HepG2 (cell line): ENCODE data around the gene RNF213. TPM values are rescaled to one million over a fixed set of nuclear protein-coding genes. Genes with fewer than 3 reads are reported as not detected.

Source experiments
- ATAC-seq: fragments of 200-7000 bp; cut with Tn5 transposase; 3 replicates; pipeline ENCODE4 v1.9.1; 2020; ENCODE audit warnings: mild to moderate bottlenecking, moderate library complexity
- BruUV-seq: library from RNA; stranded (reverse); fragments of 400-500 nt; replicated peaks from 2 replicates; lab custom pipeline; 2021; lab: Mats Ljungman, UMichigan
- CTCF ChIA-PET: fragments of 300-600 bp; formaldehyde crosslinking; extraction: SDS; loops from one replicate; lab custom pipeline; 2021; ENCODE audit warnings: low total read pairs, inconsistent platforms, low intra/inter-chr PET ratio; lab: Yijun Ruan, JAX
- POLR2A ChIA-PET: fragments of 350-600 bp; sonication (Branson Sonifier 250); formaldehyde crosslinking; loops from one replicate; lab custom pipeline; 2020; ENCODE audit warnings: antibody characterized with exemption, inconsistent platforms; lab: Yijun Ruan, JAX
- DNase-seq: peaks from one replicate; pipeline ENCODE4 v3.0.0-alpha.2; 2015; ENCODE audit warnings: low spot score
- FAIRE-seq: peaks from 3 replicates; lab custom pipeline; 2011; peaks lifted over from hg19 to GRCh38; lab: Jason Lieb, UNC
- H2AFZ ChIP-seq: one replicate; pipeline ENCODE4 v1.6.1; 2011; ENCODE audit warnings: low read length, inconsistent platforms
- H3K27ac ChIP-seq: fragments of 300-600 bp; 3 replicates; pipeline ENCODE4 v1.8.0; 2011; ENCODE audit warnings: mixed run types, mild to moderate bottlenecking, mixed read lengths, low read length, inconsistent platforms; ENCODE audit not compliant: insufficient read depth; ENCODE audit errors: extremely low read length
- H3K27me3 ChIP-seq, 2 experiments: fragments of 200-600 bp in 1 of 2; 2 replicates in 1 of 2; 3 replicates in 1 of 2; pipeline versions ENCODE4 v1.6.0 to v1.8.0; 2011; ENCODE audit warnings: low read length in 2 of 2, mild to moderate bottlenecking in 2 of 2, moderate library complexity in 2 of 2, inconsistent platforms in 1 of 2; ENCODE audit not compliant: insufficient read depth in 2 of 2, control insufficient read depth in 1 of 2
- H3K36me3 ChIP-seq, 2 experiments: fragments of 200-600 bp in 1 of 2; replicated peaks in 1 of 2; 2 replicates in 1 of 2; 3 replicates in 1 of 2; pipeline versions ENCODE4 v1.5.1 to v1.8.0; 2011; ENCODE audit warnings: low read length in 2 of 2, inconsistent platforms in 1 of 2; ENCODE audit not compliant: insufficient read depth in 2 of 2, control insufficient read depth in 1 of 2
- H3K4me1 ChIP-seq: 2 replicates; pipeline ENCODE4 v1.5.1; 2012; ENCODE audit warnings: low read length, inconsistent platforms; ENCODE audit not compliant: insufficient read depth
- H3K4me2 ChIP-seq: 2 replicates; pipeline ENCODE4 v1.6.0; 2011; ENCODE audit warnings: low read depth, low read length, inconsistent platforms
- H3K4me3 ChIP-seq, 3 experiments: fragments of 200-600 bp in 1 of 3; sonication (generic), shearing (Covaris generic) in 1 of 3; replicated peaks in 1 of 3; 2 replicates each; pipeline ENCODE4 v1.5.1; 2011 to 2016; ENCODE audit warnings: low read length in 3 of 3, inconsistent platforms in 2 of 3, low read depth in 2 of 3, mild to moderate bottlenecking in 2 of 3, control low read depth in 1 of 3, mixed read lengths in 1 of 3; ENCODE audit not compliant: insufficient read depth in 1 of 3
- H3K79me2 ChIP-seq: one replicate; pipeline ENCODE4 v1.6.1; 2011; ENCODE audit warnings: low read length, inconsistent platforms; ENCODE audit not compliant: insufficient read depth
- H3K9ac ChIP-seq: 2 replicates; pipeline ENCODE4 v1.6.0; 2011; ENCODE audit warnings: mild to moderate bottlenecking, low read depth, low read length, inconsistent platforms; ENCODE audit not compliant: insufficient read depth
- H3K9me3 ChIP-seq: 2 replicates; pipeline ENCODE4 v1.5.1; 2012; ENCODE audit warnings: mild to moderate bottlenecking, low read length
- H4K20me1 ChIP-seq: 2 replicates; pipeline ENCODE4 v1.6.0; 2011; ENCODE audit warnings: inconsistent platforms, mild to moderate bottlenecking, low read length, moderate library complexity; ENCODE audit not compliant: insufficient read depth
- KDM5B ChIP-seq: sonication (generic); formaldehyde crosslinking; IDR thresholded peaks from 2 replicates; pipeline ENCODE4 v1.4.0; 2020; ENCODE audit warnings: missing genetic modification reagents, mild to moderate bottlenecking, borderline replicate concordance
- MTA1 ChIP-seq: sonication (generic); formaldehyde crosslinking; IDR thresholded peaks from 2 replicates; pipeline ENCODE4 v1.4.0; 2020; ENCODE audit warnings: missing genetic modification reagents, mild to moderate bottlenecking, borderline replicate concordance
- PCBP1 ChIP-seq: fragments of 200-400 bp; formaldehyde crosslinking; IDR thresholded peaks from 2 replicates; pipeline ENCODE4 v1.6.1; 2017; ENCODE audit warnings: mild to moderate bottlenecking, low read depth, low read length, borderline replicate concordance
- SIN3A ChIP-seq: IDR thresholded peaks from 2 replicates; pipeline ENCODE4 v1.6.1; 2011; ENCODE audit warnings: low read depth, mild to moderate bottlenecking, control low read depth, low read length, borderline replicate concordance
- ZBTB4 ChIP-seq: sonication (generic); formaldehyde crosslinking; IDR thresholded peaks from 2 replicates; pipeline ENCODE4 v1.4.0; 2020; ENCODE audit warnings: missing genetic modification reagents, mild to moderate bottlenecking, borderline replicate concordance
- ZMYM3 ChIP-seq: sonication (generic); formaldehyde crosslinking; IDR thresholded peaks from 2 replicates; pipeline ENCODE4 v1.5.1; 2020; ENCODE audit warnings: mild to moderate bottlenecking, missing genetic modification reagents
- ZNF124 ChIP-seq: sonication (generic); formaldehyde crosslinking; IDR thresholded peaks from 2 replicates; pipeline ENCODE4 v1.4.0; 2020; ENCODE audit warnings: missing genetic modification reagents
- ZNF33B ChIP-seq: sonication (generic); formaldehyde crosslinking; IDR thresholded peaks from 2 replicates; pipeline ENCODE4 v1.5.1; 2020; ENCODE audit warnings: mild to moderate bottlenecking, missing genetic modification reagents
- ZNF574 ChIP-seq: sonication (generic); formaldehyde crosslinking; IDR thresholded peaks from 2 replicates; pipeline ENCODE4 v1.4.0; 2020; ENCODE audit warnings: missing genetic modification reagents
- ZNF687 ChIP-seq: sonication (generic); formaldehyde crosslinking; IDR thresholded peaks from 2 replicates; pipeline ENCODE4 v1.5.1; 2020; ENCODE audit warnings: mild to moderate bottlenecking, missing genetic modification reagents, moderate library complexity
- ZNF788 ChIP-seq: sonication (generic); formaldehyde crosslinking; IDR thresholded peaks from 2 replicates; pipeline ENCODE4 v1.5.0; 2020; ENCODE audit warnings: mild to moderate bottlenecking, missing genetic modification reagents, borderline replicate concordance
- WGBS: methylation state at CpG from one replicate; pipeline ENCODE4 v1.1.6; 2017; ENCODE audit warnings: low lambda C conversion rate; 5-methylcytosine and 5-hydroxymethylcytosine counted together
- in situ Hi-C: cut with HindIII; loops from 2 replicates; pipeline ENCODE4 v1.10.0; 2017; ENCODE audit warnings: low pct_unique_long_range_greater_than_20kb; ENCODE audit not compliant: extremely low pct_ligation_motif_present
- intact Hi-C: fragments of 100-400 bp; cut with micrococcal nuclease; formaldehyde crosslinking; loops from one replicate; pipeline ENCODE4 v1.10.0; 2022; ENCODE audit not compliant: unreplicated experiment
- polyA plus RNA-seq, 8 experiments: library from polyadenylated mRNA; depleted of rRNA in 3 of 8; stranded (reverse) in 7 of 8; unstranded in 1 of 8; fragments of >200 nt; fragmentation: Illumina TruSeq in 4 of 8; extraction: Trizol in 4 of 8; gene quantifications; 2 replicates each; pipeline versions ENCODE4 v1.2.1 to v1.2.3, GENCODE V29; 2011 to 2016; ENCODE audit warnings: low read depth in 4 of 8, missing spikeins in 1 of 8, mixed read lengths in 1 of 8; ENCODE audit not compliant: insufficient read depth in 1 of 8
- total RNA-seq, 5 experiments: library from RNA; depleted of rRNA; stranded (reverse); fragments of >200 nt; fragmentation: Illumina TruSeq; extraction: Trizol; gene quantifications; 2 replicates each; pipeline ENCODE4 v1.2.3, GENCODE V29; 2016; ENCODE audit warnings: low read depth in 1 of 5

RNF213 gene
- total and polyA plus RNA-seq, 2 of the 13 experiments (the other 11 are each of a cell fraction or from before 2014, with no cell fraction given): 38.6 to 38.7 TPM

GRCh38 chr17:80264205-80265075, 3.8 kb downstream of the RNF213 start:
- intact Hi-C loops: no loop called here
- Histone ChIP-seq H2AFZ (no peak overlapping the region), H3K9ac (peak overlapping the region; percentile 69), H3K4me2 (peak overlapping the region; percentile 99), H3K27me3 (no peaks in the 10 kb centered on the region; a peak in 1 of 5 replicates), H4K20me1 (no peaks in the 10 kb centered on the region), H3K9me3 (no peaks in the 10 kb centered on the region), H3K79me2 (peaks cover 6% of the 10 kb centered on the region), H3K36me3 (peaks cover 3 to 5% of the 10 kb centered on the region in 2 experiments; a peak in 4 of 5 replicates), H3K4me3 (peak overlapping the region; percentile 68 to 89 (median 75)), H3K27ac (peak overlapping the region; percentile 54), H3K4me1 (peaks cover 42% of the 10 kb centered on the region)
- POLR2A ChIA-PET: interaction anchor here (1.4 to 3.5 kb wide), 9 partner anchors 8 to 190 kb away, joined by 3 to 31 read pairs (median 6); partner anchors contain the start of genes SGSH and SLC26A11
- CTCF ChIA-PET: no interaction called here
- DNase-seq: no peak
- no TSS peak for BruUV-seq
- 70% methylated on average over 15 of the region's 19 CpGs for WGBS
- FAIRE-seq: no peak
- in situ Hi-C loops: no loop called here
- no peak for ATAC-seq
- no peak for TF ChIP-seq ZNF124 (CRISPR knock-in tag)
- TF ChIP-seq ZMYM3 (CRISPR knock-in tag): peak; percentile 95
- peak; percentile 31; the same call in 1 of the 2 replicates for TF ChIP-seq ZBTB4 (CRISPR knock-in tag)
- TF ChIP-seq PCBP1: 0 out of 2 replicates have a peak, but pooled peaks have one; percentile 40
- TF ChIP-seq SIN3A: no peak
- TF ChIP-seq KDM5B (CRISPR knock-in tag): 0 out of 2 replicates have a peak, but pooled peaks have one; percentile 9
- TF ChIP-seq MTA1 (CRISPR knock-in tag): peak; percentile 49; the same call in 1 of the 2 replicates
- TF ChIP-seq ZNF687 (CRISPR knock-in tag): 0 out of 2 replicates have a peak, but pooled peaks have one; percentile 30
- TF ChIP-seq ZNF33B (CRISPR knock-in tag): no peak
- TF ChIP-seq ZNF574: 0 out of 2 replicates have a peak, but pooled peaks have one; percentile 9
- 0 out of 2 replicates have a peak, but pooled peaks have one; percentile 12 for TF ChIP-seq ZNF788 (CRISPR knock-in tag)
